Measurements from ENCODE around the gene SAE1.
A peak's percentile ranks its signal among the peaks of the same experiment; 100 is the strongest.
"Not testable (repeated sequence)": the region's sequence is repeated elsewhere in the genome, so short reads cannot be mapped to it uniquely, and the experiment has no call there.

SAE1 gene

DNA sequence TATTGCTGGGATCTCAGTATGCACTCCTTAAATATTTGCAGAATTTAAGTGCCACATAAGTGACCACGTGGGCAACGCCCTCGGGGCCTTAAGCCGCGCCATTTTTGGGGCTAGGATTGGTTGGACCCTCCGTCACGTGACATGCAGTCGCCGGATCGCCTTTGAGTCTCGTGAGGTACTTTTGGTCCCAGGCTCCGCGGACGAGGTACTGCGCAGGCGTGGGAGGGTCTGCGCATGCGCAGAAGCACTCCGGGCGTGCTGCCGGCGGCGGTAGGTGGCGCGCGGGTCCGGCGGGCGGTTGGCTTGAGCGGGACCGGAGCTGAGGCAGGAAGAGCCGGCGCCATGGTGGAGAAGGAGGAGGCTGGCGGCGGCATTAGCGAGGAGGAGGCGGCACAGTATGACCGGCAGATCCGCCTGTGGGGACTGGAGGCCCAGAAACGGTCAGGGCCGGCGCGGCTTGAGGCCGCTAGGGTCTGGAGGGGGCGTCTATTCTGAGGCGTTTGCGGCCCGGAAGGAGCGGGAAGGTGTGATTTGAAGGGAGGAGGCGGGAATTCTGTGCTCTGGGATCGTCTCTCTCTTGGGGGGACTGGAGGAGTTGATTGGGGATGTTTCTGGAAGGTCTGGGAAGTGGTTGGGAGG lies at the start of gene SAE1:
SAE1 (plus strand) TSS at position 247 of the 639 bp plus-strand sequence; CDS start at position 343, 96 bp downstream.
- peak; percentile 97 for DNase-seq (ENCODE audit: low spot score)

DNA sequence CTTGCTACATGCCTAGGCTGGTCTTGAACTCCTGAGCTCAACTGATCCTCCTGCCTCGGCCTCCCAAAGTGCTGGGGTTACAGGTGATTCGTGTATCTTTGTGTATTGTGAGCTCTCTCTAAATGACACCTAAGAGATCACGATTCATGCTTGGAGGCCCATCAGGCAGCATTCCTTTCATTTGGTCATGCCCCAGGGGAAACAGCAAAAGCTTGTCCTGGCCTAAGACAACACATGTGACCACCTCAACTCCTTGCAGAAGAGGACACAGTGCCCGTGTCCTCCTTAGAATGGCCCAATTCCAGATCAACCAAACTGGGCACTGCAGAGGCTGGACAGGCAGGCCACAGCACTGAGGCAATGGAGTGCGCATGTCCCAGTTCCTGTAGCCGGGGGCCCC lies 49.5 kb upstream of the SAE1 start:
- no peak for DNase-seq (ENCODE audit: low spot score)

DNA sequence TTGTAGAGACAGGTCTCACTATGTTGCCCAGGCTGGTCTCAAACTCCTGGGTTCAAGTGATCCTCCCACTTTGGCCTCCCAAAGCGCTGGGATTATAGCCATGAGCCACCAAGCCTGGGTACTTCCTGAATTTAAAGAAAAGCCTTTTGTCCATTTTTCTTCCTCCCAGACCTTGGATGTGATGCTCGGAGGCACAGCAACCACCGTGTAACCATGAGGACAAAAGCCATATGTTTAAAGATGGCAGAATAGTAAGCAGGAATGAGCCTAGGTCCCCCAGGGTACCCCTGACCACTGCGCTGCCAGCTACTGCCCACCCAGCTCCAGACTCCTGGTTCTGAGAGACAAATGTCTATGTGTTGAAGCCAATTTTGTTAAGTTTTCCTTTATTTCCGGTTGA lies 48.1 kb upstream of the SAE1 start:
- no peak for DNase-seq (ENCODE audit: low spot score)

DNA sequence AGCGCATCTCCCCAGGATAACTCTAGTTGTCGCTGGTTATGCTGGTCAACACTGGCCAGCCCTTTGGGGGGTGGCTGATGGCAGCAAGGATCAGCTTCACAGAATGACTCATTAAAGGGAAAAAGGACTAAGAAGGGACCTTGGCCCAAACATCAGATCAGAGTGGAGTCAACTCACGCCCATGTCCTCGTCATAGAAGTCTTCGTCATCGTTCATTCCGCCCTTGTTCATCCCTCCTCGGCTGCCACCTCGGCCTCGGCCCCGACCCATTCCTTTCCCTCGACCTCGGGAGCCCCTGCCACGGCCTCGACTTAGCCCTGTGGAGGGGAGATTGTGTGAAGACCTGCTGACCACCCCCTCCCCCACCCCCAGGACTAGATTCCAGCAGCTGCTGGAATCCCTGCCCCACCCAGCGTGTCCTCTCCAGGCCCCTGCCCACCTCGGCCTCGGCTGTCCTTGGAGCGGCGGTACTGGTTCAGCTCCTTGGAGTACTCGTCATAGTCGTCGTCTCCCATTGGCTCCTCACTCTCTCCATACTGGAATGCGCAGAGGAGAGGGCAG lies 45.7 kb upstream of the SAE1 start:
- DNase-seq (ENCODE audit: low spot score), result no peak

DNA sequence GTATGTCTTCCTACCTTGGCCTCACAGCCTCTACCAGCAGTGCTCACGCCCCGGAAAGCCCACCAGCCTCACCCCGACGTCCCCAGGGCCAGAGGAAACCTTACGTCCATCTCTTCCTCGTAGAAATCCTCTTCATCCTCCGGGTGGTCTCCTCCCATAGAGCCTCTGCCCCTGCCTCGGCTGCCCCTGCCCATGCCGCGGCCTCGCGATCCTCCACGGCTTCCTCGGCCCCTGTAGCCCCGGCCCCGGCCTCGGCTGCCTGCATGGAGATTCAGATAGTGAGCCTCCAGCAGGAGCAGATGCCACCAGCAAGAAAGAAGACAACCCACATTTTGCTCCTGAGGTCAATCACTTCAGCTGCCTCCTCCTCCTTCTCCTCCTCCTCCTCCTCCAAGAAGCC lies 44.4 kb upstream of the SAE1 start:
- DNase-seq (ENCODE audit: low spot score), result no peak

DNA sequence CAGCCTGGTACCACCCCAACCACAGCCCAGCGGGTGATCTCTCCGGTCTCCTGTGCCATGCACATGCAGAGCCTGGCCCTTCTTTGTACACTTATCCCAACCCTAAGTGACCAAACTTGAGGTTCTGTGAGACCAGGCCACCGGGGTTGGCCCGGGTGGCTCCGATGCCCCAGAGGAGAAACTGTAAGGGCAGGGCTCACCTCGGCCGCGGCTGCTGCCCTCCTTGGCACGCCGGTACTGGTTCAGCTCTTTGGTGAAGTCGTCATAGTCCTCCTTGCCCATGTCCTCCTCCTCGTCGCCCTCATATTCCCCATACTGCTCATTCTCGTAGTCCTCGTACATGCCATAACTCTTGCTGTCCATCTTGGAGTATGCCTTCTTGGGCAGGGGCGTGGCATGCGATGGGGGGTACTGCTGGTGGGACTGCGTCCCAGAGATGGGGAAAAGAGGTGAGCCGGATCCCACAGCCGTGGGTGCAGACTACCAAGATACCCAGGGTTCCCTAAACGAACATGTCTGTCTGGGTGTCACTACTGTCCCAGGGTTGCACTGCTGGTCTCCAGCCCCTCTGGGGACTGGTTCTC lies 40.8 kb upstream of the SAE1 start:
- DNase-seq (ENCODE audit: low spot score), result no peak

DNA sequence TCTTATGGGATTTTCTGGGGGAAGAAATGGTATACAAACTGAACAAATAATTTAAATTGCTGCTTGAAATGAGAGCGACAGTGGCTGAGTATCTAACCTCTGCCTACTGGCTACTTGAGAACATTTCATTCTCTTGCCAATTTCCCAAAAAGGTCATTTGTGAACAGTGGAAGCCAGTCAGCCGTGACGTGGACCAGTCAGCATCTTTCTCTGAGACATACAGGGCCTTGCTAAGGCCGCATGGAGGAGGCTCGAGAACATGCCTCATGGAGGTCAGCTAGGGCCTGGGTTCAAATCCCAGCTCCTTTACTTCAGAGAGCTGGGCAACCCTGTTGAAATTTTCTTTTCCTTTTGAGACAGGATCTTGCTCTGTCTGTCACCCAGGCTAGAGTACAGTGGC lies 37.4 kb upstream of the SAE1 start:
- no peak for DNase-seq (ENCODE audit: low spot score)

DNA sequence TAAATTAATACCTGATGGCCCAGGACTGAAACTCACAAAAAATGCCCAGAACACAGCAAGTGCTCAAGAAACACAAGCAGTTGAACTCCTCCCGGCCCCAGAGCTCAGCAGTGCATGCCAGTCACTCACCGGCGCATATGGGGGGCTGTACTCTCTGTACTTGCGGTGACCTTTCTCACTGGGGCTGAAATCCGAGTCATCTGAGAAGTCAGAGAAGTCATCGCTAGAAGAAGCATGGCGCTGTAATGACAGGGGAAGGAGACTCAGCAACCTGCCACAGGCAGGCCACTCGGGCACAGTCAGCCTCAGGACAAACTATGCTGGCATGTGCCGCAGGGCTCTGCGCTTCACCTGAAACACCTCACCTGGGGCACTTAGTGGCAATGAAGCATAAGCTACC lies 36.8 kb upstream of the SAE1 start:
- no peak for DNase-seq (ENCODE audit: low spot score)

DNA sequence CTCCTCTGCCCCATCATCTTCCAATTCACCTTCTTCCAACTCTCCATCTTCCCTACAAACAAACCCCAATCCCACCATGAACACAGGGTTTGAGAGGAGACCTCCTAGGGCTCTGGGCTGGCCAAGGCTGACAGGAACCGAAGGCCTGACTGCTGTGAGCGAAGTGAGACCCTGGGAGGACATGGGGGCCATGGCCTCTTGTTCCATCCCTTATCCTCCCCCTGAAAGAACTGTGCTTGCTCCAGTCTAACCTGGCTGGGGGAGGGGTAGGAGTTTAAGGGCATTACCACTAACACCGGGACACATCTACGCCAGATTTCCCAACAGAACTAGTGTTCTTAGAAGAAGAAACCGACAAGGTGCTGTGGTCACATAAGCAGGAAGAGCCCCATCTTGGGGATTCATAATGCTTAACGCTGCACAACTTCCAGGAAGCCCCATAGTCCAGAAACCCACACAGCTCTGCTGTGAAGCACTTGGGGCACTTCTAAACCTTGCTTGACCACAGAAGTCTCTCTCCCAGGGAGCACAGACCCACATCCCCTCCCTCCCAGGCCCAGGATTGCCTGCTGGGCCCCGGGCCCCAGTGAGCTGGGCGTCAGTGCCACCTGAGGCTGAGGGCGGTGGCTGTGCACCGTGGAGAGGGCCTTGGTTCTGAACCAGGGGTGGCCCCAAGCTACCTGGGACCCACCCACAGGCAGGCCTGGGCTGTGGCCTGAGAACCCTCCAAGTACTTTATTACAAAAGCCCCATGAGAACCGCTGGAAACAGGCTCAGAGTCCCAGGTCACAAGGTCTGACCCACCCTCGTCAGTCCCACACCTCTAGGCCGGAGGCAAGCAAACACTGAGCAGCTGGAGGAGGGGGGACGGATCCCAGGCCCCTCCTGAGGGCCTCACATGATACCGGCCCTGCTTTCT lies 35.8 kb upstream of the SAE1 start:
- peak; percentile 49 for DNase-seq (ENCODE audit: low spot score)

DNA sequence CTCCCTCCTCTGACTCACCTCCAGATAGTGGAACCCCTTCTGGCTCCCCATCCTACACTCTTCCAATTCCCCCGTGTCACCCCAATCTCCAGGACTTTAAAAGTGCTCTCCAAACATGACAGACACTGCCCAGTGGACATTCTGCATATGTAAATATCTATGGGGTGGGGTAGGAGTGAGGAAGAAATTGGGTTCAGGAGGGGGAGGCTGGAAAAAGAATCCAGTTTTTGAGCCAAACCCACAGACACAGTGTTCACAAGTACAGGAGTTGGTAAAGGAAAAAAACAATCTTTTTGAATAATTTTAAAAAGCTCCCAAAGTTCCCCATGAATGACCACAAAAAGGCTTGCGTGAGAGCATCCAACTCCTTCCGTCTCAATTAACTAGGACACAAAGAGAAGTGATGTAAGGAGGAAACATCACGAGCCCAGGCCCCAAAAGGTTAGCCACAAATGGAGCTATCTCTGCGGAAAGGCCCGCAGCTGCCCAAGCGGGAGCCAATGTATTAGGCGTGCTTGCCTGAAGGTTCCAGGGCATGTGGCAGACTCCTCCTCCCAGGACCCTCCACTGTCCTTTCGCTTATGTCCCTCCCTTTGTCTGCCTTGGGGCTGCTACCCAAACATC lies 35.0 kb upstream of the SAE1 start:
- DNase-seq (ENCODE audit: low spot score), result no peak

DNA sequence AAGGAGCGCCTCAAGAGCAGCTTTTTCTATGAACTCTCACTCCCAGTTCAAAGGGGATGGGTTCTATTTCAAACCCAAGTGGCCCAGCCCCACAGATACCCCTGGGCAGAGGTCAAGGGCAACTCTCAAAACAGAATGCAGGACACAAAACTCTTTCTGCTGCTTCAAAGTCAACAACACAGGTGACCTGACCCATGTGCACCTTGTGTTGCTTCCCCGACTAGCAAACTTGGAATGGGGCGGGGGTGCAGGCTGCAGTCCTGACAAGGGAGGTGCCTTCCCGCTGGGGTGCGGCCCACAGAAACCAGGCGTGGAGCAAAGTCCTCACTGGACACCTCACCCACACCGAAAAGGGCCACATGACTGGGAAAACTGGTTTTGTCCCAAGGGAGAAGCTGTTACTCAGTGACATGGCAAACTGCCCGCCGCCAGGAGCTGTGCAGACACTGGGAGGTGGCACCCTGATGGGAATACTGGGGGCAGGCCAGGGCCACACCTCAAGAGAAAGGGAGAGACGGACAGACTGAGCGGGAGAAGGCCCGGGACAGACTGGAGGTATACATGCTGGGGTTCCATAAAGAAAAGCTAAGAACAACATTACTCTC lies 34.4 kb upstream of the SAE1 start:
- no peak for DNase-seq (ENCODE audit: low spot score)

DNA sequence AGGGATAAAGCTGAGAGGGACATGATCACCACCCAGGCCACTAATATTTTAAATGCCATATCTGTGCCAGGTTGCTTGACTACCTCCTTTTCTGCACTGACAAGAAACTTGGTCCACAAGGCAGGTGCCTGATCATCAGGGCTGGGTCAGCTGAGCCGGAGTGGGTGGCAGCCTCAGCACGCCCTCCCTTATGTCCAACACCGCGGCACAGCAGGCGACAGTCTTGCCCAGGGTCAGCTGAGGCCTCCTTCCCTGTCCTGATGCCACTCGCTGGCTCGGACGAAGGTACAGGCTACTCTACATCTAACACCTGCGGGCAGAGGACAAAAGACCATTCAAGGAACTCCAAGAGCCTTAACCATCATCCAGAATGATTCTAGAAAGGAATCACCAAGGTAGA lies 33.9 kb upstream of the SAE1 start:
- no peak for DNase-seq (ENCODE audit: low spot score)

DNA sequence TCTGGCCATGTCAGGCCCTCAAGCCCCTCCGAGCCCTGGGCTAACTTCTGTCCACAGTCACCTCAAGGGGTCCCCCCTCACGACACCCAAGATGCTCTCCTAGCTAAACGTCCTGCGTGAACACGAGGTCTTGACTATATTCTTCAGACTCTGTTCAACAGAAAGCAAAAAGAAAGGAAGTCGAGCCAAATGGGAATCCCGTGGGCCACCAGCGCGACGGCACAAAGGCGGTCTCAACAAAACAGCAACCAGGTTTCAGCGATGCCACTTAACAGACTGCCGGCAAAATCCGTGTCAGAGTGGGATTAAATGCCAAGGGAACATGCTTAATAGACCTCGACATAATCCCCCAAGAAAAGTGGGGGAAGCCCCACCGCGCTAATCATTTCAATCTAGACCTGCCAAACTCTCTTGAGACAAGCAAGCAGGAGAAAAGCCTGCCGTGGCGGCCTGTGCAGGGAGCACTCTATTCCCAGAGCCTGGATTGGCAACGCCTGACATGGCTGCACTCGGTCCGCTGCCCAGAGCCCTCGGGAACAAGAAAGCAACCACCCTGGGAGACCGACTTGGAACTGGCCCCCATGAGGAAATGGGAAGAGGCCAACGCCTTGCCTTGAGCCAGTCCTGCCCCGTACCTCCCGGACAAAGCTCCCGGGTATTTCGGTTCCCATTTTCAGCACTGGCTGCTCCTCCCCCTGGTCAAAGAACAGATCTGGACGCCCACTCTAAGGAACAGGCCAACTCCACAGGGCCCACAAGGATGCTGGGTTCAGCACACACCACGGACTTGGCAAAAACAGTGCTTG lies 33.0 kb upstream of the SAE1 start:
- no peak for DNase-seq (ENCODE audit: low spot score)

DNA sequence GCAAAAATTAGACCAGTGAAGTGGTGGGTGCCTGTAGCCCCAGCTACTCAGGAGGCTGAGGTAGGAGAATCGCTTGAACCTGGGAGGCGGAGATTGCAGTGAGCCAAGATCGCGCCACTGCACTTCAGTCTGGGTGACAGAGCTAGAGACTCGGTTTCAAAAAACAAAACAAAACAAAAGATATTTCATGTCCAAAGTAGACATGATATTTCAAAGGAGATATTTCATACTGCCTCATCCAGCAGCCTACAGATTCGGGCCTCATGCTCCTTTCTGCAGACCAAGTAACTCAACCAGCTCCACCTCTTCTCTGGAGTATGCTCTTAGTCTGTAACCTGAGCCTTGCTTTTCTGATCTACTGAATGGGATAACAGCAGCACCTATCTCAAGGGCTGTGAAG lies 32.0 kb upstream of the SAE1 start:
- no peak for DNase-seq (ENCODE audit: low spot score)

DNA sequence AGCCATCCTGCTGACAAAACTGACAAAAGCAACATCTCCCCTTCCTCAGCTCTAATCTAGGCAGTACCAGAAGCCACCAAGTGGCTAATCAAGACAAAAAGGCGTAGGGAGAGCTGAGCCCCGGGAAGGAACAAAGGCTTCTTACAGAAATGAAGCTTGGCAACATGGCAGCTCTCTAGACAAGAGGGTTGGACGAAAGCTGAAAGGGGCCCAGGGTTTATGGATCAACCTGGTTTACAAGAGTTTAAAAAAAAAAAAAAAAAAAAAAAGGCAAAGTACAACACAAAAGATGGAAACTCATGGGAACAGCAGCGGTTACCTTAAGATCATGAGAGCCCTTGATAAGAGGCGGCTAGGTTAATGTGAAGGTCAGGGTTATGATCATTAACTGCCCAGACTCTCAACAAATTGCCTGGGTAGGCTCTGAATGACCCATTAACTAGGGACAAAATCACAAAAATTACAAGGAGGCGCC lies 31.0 kb upstream of the SAE1 start:
- DNase-seq (ENCODE audit: low spot score), result no peak

DNA sequence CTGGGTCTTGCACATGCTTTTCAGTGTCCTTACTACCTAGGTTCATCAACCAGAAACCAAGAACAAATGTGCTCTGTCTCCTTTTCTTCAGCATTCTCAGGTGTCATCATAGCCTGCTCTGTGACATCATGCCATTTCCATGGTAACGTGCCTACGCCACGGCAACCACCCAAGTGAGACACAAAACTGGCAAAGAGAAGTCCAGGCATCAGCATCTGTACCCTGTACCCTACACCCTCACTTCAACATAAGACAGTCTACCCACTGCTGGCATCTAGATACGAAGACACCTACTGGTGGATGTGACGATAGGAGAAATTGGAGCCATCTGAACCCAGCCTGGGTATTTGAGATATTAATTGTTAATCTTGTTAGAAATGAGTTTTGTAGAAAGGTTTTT lies 30.3 kb upstream of the SAE1 start:
- DNase-seq (ENCODE audit: low spot score), result no peak

DNA sequence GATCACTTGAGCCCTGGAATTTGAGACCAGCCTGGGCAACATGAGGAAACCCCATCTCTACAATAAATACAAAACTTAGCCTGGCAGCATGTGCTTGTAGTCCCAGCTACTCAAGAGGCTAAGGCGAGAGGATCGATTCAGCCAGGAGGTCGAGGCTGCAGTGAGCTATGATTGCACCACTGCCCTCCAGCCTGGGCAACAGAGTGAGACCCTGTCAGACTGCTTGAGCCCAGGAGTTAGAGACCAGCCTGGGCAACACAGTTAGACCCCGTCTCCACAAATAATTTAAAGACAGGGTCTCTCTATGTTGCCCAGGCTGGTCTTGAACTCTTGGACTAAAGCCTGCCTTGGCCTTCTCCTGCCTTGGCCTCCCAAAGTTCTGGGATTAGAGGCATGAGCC lies 29.5 kb upstream of the SAE1 start:
- DNase-seq (ENCODE audit: low spot score), result not testable (repeated sequence)

DNA sequence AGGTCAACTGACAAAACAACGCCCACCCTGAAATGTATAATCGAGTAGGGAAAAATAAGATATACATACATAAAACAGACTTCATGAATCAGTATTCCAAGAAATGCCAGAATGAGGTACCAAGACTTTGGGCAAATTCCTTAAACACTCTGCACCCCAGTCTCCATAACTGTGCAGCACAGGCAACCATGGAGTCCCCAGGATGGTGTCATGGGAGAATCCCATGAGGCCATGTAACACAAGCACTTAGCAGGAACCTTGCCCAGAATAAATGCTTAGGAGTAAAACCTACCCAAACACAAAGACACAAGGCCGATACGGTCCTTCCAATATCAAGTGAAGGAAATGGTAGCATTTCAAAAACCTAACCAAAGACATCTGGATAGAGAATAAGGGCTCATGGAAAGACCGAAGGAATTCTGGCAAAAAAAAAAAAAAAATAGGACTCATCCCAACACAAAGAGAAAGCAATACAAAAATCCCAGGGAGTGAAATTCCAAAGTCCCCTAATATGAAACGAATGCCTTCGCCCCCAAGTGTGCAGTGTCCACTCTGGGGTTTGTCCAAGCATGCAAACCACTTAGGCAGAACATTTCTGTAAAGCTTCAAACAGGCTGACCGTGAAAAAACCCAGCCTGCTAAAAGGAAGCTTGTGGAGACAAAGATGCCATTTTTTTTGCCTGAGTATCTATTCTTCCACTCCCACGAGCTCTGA lies 28.1 kb upstream of the SAE1 start:
- no peak for DNase-seq (ENCODE audit: low spot score)

DNA sequence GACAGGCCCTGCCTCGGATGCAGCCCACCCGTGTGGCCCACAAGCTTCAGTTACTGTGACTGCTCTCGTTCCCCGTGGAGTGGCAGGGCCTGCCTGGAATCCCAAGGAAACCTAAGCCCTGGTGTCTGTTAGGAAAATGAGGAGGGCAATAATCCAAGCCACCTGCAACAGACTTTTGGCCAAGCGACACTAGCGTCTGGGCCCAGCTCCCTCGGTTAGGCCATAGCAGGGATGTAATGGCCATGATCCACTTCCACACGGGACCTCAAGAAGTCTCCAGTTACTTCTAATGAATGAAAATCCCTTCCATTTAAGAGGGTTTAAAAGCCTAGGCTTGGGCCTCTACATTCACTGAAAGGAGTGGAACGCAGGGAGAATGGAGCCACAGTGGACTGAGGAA lies 26.0 kb upstream of the SAE1 start:
- DNase-seq (ENCODE audit: low spot score), result no peak

DNA sequence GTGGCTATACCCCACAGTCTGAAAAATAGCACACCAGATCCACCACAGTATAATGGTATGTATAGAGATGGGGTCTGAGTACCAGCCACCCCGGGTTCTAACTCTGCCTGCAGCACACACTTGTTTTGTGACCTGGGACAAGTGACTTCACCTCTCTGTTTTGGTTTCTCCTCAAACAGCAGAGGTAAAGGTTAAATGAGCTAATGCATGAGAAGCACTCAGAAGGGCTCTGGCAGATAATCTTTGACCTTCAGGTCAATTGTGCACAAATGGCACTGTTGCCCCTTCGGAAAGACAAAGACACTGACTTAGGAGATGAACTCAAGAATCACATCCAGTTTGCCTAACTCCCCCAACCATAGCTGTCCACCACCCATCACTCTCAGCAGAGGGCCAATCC lies 24.8 kb upstream of the SAE1 start:
- no peak for DNase-seq (ENCODE audit: low spot score)
